Measurements from ENCODE around the gene MYH14.

- peak; percentile 6 for TF ChIP-seq CTCF (IDR thresholded peaks at IDR 0.05)
- TF ChIP-seq EZH2 (IDR thresholded peaks at IDR 0.05): no peak
These were observed 146.0 kb downstream of the MYH14 start for GRCh38 chr19:50349277-50350057.

Data from neural progenitor cell (in vitro differentiated cells).